GM21619 (cell line): ENCODE measurements around the gene JDP2.

Source experiments
- ATAC-seq: cut with Tn5 transposase; IDR thresholded peaks from one replicate; pipeline ENCODE4 v1.9.1; 2021; ENCODE audit not compliant: unreplicated experiment

JDP2 gene

DNA sequence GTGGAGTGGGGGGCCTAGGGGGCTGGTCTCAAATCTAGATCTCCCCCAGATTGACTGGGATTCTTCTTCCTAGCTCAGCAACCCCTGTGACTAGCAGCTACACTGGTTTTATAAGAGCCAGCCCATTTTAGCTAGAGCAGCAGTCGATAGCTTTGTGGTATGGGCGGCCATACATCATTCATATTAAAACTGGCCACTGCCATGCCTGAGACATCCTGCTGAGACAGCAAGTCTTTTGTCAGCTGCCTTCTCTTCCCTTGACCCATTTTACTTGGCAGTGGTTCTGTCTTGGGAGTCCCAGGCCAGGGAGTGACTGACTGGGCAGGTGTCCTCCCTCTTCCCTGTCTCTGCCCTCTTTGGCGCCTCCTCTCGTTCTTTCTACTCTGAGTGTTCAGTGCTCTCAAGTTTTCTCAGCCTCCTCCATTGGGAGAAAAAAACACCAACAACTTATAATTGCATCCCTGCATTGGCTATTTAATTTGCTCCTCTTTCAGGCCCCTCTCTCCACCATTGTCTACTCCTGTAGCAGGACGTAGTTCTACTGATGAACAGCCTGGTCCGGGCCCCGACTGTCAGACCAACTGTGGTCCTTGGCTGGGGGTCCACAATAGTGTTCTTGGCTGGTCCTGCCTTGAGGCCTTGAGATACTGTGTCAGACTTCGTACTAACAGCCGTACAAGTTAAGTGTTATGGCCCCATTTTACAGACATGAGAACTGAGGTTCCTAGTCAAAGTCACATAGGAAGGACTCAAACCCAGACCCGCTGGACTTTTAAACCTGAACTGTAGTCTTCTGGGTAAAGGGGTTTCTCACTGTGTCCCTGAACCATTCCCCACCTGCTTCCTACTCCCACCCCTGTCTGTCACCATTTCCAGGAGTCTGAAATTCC is 18.3 kb upstream of the JDP2 start:
- ATAC-seq = no peak

DNA sequence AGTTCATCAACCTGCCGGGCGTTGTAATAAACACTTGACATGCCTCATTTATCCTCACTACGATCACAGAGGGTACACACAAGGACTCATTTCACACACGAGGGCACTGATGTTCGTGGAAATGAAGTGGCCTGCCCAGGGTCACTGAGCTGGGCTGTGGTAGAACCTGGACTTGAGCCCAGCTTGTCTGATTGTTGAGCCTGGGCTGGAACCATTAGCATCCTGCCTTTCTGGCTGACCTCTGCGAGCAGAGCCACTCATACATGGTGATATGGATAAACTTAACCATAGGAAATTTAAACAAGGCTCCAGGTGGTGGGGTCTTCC is 16.6 kb upstream of the JDP2 start:
- no peak for ATAC-seq

DNA sequence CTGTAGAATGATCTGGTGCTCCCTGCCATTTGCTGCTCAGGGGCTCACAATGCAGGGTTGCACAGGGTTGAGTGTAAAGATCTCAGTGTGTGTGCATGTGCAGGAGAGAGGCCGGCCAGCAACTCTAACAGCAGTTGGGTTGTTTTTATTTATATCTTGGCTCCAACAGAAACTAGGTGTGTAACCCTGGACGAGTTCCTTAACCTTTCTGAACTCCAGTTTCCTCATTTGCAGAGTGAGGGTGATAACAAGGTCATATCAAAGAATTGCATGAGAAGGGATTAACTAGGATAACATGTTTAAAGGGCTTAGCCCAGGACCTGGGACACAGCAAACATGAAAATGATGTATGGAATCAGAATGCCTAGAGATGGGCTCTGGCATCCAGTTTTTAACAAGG is 14.8 kb upstream of the JDP2 start:
- ATAC-seq = no peak

DNA sequence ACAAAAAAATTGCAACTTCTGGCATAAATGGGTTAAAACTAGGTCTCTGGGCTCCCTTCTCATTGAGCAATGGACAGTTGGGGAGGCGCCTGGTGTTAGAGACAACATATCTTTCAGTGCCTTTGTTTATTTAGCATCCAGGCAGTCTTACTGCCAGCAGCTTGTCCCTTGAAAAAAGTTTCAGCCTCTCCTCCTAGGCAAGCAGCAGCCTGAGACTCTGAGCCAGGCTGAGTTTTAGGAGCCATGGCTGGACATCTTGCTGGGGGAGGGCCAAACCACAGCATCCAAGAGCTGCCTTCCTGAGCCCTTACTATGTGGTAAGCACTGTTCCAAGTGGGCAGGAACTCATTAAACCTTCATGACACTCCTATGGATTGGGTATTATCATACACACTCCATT is 10.1 kb upstream of the JDP2 start:
- no peak for ATAC-seq

DNA sequence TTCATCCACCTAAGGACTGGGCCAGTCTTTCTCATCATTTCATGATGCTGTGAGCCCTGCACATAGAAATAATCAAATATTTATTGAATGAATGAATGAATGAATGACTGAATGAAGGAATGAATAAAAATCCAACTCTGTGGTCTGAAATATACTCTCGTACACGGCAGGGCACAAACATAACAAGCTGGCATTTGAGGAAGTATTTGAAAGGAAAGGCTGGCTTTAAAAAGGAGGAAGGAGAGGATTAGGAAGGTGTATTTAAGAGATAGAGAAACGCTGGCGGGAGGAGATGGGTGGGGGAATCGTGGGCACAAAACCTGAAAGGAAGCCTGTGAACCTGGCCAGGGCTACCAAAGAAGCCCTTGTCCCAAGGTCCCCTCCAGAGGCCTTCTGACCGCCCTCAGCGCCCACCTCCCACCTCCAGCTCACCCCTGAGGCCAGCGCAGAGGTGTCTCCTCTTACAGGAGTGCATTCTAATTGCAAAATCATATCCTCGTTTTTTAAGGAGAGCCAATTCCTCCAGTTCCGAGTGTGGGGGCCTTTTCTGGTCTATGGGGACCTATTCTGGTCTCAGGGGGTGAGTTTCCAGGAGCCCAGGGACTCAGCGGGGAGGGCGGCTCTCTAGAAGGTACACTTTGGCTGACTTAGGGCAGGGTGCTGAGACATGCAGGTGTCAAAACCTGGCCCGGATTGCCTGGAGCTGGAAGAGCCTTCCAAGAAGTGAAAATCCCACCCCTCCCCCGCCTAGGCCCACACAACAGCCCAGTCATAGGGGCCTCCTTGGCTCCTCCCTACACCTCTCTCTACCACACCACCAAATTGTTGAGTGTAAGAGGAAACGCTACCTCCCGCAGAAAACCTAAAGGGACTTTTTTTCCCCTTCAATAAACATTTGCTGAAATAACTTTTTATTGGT is 8.7 kb upstream of the JDP2 start:
- no peak for ATAC-seq

DNA sequence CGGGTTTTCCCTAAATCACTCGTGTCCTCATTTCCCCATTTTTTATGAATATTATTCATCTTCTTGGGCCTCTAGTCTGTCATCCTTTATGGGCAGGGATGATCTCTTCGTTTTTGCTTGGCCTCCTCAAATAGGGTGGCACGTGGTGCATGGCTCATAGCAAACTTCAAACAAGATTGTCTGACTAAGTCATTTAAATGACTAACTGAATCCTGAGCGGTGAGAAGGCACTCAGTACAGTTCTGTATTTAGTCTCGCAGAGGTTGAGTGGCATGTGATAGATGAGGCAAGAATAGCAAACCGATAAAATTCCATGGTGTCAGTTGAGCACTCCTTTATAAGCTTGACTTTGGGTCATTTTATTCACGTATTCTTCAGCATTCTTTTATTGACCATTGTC is 5.7 kb upstream of the JDP2 start:
- ATAC-seq = no peak

DNA sequence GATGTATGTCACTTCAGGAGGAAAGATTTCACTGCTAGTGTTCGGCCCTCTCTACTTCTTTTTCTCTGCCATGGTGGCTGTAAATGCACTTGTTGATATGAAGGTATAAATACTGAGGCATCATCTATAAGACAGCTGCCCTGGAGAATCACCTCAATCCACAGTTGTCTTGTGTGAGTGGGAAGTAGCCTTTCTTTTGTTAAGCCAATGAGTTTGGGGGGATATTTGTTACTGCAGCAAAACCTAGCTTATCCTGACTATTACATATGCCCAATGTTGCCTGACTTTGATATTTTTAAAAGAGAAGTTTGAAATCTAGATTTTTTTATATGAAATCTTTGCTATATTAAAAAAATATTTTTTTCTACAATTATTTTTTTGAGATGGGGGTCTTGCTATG is 3.3 kb upstream of the JDP2 start:
- ATAC-seq = no peak

DNA sequence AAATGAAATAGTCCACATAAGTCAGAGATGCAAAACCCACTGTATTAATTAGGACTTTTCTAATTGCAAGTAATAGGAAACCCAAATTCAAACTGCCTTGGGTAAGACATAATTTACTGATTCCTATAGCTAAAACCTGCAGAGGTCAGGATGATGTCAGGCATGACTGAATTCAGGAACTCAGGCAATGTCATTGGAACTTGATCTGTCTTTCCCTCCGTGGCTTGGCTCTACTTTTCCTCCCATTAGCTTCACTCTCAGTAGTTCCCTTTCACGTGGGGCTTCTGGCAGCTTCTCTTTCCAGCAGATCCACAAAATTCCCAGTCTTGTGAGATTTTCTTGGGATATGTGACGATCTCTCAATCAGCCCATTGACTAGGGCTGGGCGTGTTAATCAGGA is 2.4 kb upstream of the JDP2 start:
- ATAC-seq = no peak

DNA sequence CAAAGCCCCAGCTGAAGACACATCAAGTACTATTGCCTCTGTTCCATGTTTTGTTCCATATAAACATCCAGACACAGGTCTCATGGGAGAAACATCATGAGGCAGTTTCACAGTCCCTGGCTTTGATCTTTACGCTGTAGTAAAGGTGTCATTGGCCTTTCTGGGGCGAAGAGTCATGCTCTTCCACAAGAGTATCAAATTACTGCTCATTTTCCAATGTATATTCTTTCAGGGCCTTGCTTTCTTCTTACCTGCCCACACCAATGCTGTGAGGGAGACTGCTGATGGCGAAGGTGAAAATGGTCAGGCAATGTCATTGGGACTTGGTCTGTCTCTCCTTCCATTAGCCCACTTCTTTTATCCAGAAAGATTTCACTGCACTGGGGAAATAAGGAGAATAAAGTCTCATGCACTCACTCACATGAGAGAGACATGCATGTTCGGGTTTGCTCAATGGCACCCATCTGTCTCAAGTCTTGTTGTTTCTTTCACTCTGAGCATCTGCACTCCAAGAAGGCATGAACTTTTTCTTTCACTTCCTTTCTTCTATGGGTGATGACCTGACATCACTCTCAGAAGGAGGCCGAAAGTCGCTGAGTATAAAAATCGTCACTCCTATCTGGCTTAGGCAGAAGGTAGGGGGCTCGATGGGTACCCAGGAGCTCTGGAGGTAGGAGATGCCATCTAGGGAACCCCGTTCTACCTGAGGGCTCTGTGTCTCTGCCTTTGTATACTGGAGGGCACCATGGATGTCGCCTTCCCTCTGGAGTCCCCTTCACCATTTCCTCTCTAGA is 1.3 kb upstream of the JDP2 start:
- ATAC-seq = peak; percentile 62

DNA sequence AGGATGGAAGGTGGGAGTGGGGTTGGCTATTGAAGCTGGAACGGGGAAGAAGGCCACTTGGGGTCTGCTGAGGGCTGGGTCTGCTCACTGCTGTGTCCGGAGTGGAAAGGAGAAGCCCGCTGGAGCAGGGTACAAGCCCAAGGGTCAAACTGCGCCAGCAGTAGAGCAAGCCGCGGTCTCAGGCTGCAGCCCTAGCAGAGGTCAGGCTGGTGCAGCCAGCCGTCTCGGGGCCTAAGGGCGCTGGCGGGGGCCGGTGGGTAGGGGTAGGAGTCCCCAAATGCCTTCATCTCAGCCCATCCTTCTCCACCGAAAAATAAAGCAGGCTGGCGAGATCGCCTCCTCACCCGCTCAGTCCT is 718 bp upstream of the JDP2 start:
- peak; percentile 27 for ATAC-seq

DNA sequence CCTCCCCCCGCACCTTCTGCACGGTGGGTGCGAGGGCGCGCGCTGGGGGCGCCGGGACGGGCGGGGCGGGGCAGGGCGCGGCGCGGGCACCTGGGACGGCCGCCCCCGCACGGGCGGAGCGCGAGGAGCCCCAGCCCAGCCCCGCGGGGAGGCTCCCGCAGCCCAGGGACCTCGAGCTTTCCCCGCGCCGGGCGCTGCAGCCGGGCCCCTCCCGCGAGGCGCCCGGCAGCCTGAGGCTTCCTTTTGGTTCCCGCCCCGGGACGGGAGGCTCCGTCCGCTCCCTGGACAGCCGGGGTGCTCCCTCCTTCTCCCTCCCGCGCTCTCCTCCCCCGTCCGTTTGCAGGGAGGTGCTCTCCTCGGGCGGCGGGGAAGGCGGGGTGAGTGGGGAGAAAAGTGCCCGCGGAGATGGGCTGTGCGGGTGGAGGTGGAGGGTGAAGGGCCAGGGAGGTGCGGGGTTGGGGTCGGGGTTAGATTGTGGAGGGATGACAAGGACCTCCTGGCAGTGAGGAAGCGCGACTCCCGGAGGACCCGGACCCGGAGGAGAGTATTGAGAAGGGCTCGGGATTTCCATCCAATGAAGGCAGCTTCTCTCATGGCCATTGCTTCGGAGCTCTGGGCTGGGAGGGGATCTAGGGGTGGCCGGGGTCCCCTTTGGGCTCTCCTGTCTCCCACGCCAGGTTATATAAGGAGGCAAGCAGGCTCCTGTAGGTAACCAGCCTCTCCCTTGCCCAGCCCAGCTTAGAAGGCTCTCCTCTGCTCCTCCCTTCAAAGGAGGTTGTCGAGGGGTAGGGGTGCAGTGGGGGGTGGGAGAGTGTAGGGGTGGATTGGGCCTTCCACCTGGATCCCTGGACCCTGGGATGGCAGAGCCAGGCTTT is 645 bp downstream of the JDP2 start:
- no peak for ATAC-seq

DNA sequence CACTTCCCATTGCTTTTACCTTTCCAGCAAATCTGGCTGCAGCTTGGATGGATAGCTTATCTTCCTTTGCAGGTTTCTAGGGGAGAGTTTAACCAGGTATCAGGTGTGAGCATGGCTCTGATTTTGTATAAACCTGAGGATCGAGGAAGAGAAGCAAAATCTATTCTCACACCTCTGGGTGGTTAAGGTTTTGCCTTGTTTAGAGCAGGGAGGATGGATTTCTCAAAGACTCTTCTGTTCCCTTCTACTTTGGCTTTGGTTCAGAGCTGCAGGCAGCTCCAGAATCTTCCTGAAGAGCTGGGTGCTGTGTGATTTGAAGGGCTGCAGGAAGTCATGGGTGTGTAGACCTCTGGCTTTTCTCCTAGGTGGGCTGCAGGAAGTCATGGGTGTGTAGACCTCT is 1.7 kb downstream of the JDP2 start:
- ATAC-seq = no peak

DNA sequence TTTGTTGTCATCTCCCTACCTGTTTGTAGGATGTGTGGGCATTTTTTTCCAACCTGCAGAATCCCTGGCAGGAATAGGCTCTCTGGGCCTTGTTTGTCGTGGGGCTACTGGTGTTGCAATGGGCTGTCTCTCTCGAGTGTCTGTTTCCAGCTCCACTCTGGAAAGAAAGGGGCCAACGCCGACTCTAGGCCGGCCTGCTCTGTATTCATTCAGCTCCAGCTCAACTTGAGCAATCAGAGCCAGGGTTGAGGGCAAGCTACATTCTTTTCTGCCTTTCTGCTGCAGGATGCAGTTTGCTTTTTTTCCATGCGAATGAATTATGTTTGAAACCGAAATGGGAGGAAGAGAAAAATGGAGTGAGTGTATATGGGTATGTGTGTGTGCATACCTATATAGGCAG is 2.3 kb downstream of the JDP2 start:
- ATAC-seq = no peak

DNA sequence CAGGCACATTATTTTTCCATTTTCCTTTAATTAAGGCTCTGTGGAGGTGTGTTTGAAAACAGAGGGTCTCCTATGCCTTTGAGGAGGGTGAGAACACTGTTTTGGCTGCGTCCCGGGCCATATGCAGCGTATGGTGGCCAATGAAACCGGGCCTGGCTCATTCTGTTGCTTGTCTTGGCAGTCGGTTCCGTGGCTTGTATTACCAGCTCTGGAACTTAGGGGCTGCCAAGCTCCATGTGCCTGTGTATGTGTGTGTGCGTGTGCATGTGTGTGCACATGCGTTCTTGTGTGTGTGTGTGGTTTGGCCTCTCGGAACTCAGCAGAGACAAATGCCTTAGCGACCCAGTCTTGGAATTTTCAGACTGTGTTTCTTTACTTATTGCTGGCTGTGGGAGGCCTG is 2.7 kb downstream of the JDP2 start:
- ATAC-seq = no peak

DNA sequence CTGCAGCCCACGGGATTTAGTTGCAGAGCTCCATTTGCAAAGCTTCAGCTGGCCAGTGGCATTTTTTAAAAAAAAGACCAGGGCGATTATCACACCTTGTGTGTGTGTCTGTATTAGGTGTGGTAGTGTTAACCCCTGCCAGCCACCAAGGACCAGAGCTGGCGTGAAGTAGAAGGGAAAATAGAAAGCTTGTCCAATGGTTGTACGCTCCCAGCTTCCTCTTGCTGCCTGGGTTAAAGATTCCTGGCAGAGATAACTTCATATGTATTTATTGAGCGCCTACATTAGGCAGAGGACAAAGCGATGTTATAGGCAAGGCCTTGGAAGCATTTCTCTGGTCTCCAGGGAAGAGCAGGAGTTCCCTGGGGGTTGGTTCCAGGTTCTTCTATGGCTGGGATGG is 3.2 kb downstream of the JDP2 start:
- ATAC-seq = no peak

DNA sequence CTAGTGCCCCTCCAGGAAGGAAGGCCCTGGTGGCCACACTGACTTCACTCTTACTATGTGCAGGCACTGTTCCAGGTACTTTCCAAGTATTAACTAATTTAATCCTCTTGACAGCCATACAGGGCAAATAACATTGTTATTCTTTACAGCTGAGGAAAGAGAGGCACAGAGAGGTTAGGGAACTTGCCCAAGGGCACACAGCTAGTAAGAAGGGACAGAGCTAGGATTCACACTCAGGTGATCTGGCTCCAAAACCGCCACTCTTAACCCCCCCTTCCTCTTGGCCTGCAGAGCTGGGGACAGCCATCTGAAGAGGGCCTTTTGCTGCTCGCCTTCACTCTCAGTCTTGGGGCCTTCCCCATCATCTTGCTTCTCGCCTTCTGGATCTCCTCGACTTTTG is 4.0 kb downstream of the JDP2 start:
- no peak for ATAC-seq

DNA sequence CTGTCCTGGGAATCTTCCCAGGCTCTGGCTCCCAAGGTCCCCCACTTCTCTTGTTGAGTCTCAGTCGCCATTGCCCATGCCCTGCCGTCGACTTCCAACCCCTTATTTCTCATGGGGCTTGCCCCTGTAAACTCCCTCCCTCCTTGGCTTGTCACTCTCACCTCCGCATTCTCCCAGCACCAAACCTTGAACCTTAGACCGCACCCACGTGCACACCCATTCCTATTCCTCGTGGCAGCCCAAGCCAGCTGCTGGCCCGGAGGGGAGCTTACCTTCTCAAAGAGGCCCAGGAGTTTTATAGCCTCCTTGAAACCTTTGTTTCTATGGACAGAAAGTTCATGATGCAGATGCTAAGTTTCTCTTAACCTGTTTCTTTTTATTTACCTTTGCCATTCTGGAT is 4.6 kb downstream of the JDP2 start:
- no peak for ATAC-seq

DNA sequence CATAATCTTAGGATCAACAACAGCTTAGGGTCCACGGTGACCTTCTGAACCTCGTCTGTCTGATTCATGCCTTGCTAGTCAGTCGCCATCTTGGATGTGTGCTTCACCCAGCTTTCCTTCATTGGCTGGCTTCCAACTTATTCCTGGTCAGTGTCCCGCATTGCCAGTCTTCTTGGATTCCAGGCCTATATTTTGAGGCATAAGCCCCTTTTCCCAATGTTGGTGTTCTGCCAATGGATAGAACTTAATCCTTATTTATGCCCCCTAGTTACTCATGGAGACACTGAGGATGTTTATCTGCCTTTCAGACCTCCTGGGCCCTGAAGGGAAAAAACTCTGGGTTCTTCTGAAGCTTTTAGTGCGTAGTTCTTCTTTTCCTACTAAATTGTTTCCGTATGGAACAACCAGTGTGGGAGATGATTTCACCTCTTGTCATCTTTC is 5.8 kb downstream of the JDP2 start:
- no peak for ATAC-seq

DNA sequence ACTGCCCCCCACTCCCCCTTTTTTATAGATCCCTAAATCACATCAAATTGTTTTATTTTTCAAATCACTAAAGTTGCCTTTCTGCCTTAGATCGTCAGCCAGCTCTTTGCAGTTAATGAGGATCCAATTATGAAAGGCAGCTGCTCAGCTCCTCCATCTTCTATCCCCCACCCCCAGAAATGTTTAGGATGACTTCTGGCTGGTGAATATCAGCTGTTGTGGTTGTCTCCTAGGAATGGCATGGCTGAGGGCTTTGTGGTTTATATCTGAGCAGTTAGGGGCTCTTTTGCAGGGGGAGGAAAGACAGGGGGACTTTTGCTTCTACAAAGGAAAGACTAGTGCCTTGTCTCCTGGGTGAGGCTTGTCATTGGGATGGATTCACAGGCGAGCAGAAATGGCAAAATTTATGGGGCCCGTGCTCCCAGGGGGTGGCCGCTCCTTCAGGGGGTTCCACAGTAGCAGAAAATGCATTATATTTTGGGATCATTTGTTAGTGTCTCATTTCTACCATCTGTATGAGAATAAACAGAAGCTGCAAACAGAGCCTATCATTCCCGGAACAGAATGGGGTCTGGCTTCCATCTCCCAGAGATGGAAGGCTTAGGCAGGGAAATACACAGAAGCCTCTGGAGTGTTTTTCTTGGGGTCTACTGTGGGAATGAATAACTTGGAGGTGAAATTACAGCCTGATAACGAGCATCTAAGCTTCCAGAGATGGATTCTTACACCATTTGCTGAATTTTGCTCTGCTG is 6.5 kb downstream of the JDP2 start:
- ATAC-seq = no peak

DNA sequence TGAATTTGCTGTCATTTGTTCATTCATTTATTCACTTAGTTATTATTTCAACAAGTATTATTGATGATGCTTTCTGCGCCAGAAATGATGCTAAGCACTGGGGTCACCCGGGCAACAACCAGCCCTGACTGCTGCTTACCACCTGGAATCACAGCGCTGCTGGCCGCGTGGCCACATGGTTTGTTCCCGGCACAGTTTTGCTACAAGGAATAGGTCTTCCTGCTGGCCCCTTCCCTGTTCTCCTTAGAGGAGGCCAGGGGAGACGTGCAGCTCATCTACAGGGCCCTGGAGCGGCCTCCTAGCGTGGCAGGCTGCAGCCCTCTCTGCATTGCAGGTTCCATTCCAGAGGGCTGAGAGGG is 7.0 kb downstream of the JDP2 start:
- no peak for ATAC-seq
